H1 (cell line): ENCODE results near the gene CWC15. TPM values are rescaled to one million over a fixed set of nuclear protein-coding genes. Genes with fewer than 3 reads are reported as not detected.

Source experiments
- CTCF ChIA-PET: fragments of 300-600 bp; sonication (Branson Sonifier 250); formaldehyde crosslinking; loops from one replicate; lab custom pipeline; 2021; ENCODE audit not compliant: partially characterized antibody; lab: Charles Lee
- POLR2A ChIA-PET: fragments of 300-600 bp; sonication (Branson Sonifier 250); formaldehyde crosslinking; loops from one replicate; lab custom pipeline; 2021; ENCODE audit warnings: inconsistent platforms; ENCODE audit not compliant: partially characterized antibody; lab: Charles Lee
- DNase-seq, 2 experiments: peaks; one replicate each; pipeline versions ENCODE4 v3.0.0 to v3.0.0-alpha.2; 2010 to 2022; ENCODE audit warnings: low spot score in 2 of 2, low read depth in 1 of 2, mixed read lengths in 1 of 2
- FAIRE-seq: peaks from 2 replicates; lab custom pipeline; 2011; peaks lifted over from hg19 to GRCh38; lab: Jason Lieb, UNC
- H2AFZ ChIP-seq: 2 replicates; pipeline ENCODE4 v1.8.1; 2012; ENCODE audit warnings: low read length, inconsistent platforms
- H2AK5ac ChIP-seq: 2 replicates; pipeline ENCODE4 v1.6.1; 2013; ENCODE audit warnings: low read depth, low read length
- H2BK120ac ChIP-seq: replicated peaks from 2 replicates; pipeline ENCODE3; 2013; ENCODE audit warnings: low read depth, low read length, inconsistent platforms
- H2BK12ac ChIP-seq: 2 replicates; pipeline ENCODE4 v1.6.1; 2013; ENCODE audit warnings: low read depth, low read length
- H2BK15ac ChIP-seq: 2 replicates; pipeline ENCODE4 v1.6.1; 2013; ENCODE audit warnings: low read length
- H2BK20ac ChIP-seq: 2 replicates; pipeline ENCODE4 v1.6.1; 2013; ENCODE audit warnings: low read length
- H2BK5ac ChIP-seq: 2 replicates; pipeline ENCODE4 v1.6.1; 2013; ENCODE audit warnings: low read depth, low read length
- H3K14ac ChIP-seq: 2 replicates; pipeline ENCODE4 v1.6.1; 2013; ENCODE audit warnings: inconsistent platforms; ENCODE audit not compliant: insufficient read length
- H3K18ac ChIP-seq: 2 replicates; pipeline ENCODE4 v1.6.1; 2013; ENCODE audit warnings: low read length; ENCODE audit errors: extremely low read depth
- H3K23ac ChIP-seq: 2 replicates; pipeline ENCODE4 v1.6.1; 2013; ENCODE audit warnings: inconsistent platforms; ENCODE audit not compliant: insufficient read length
- H3K23me2 ChIP-seq: 2 replicates; pipeline ENCODE4 v1.6.1; 2013; ENCODE audit warnings: low read depth, low read length
- H3K27ac ChIP-seq: 2 replicates; pipeline ENCODE4 v1.6.1; 2011; ENCODE audit warnings: low read depth, low read length, inconsistent platforms
- H3K27me3 ChIP-seq, 4 experiments: replicated peaks in 1 of 4; 1 replicate in 1 of 4; 2 replicates in 3 of 4; pipeline versions ENCODE4 v1.6.1 to v1.8.1; 2011 to 2013; ENCODE audit warnings: low read length in 3 of 4, mild to moderate bottlenecking in 3 of 4, inconsistent platforms in 2 of 4, mixed read lengths in 2 of 4, moderate library complexity in 1 of 4; ENCODE audit not compliant: control insufficient read depth in 3 of 4, insufficient read depth in 3 of 4; ENCODE audit errors: extremely low read depth in 1 of 4
- H3K36me3 ChIP-seq, 4 experiments: 2 replicates each; pipeline versions ENCODE4 v1.6.1 to v1.8.1; 2011 to 2013; ENCODE audit warnings: mild to moderate bottlenecking in 4 of 4, low read length in 3 of 4, moderate library complexity in 2 of 4, control low read depth in 1 of 4, inconsistent platforms in 1 of 4; ENCODE audit not compliant: insufficient read depth in 4 of 4, control insufficient read depth in 2 of 4
- H3K4ac ChIP-seq: replicated peaks from 2 replicates; pipeline ENCODE3; 2013; ENCODE audit warnings: low read length, low read depth, mixed read lengths, inconsistent platforms; ENCODE audit not compliant: insufficient read length
- H3K4me1 ChIP-seq, 4 experiments: replicated peaks in 1 of 4; 1 replicate in 1 of 4; 2 replicates in 3 of 4; pipeline versions ENCODE4 v1.6.1 to v1.8.1; 2011 to 2013; ENCODE audit warnings: low read length in 3 of 4, inconsistent platforms in 2 of 4, mixed read lengths in 1 of 4; ENCODE audit not compliant: insufficient read depth in 4 of 4, control insufficient read depth in 3 of 4
- H3K4me2 ChIP-seq, 2 experiments: 2 replicates each; pipeline versions ENCODE4 v1.6.1 to v1.8.1; 2011 to 2013; ENCODE audit warnings: low read depth in 2 of 2, low read length in 2 of 2, control low read depth in 1 of 2, inconsistent platforms in 1 of 2, mild to moderate bottlenecking in 1 of 2; ENCODE audit not compliant: insufficient read depth in 1 of 2
- H3K4me3 ChIP-seq, 4 experiments: fragments of 200-600, 300-600 bp in 1 of 4; sonication (generic), shearing (Covaris generic), sonication (Bioruptor Twin) in 1 of 4; 2 replicates each; pipeline versions ENCODE4 v1.5.1 to v1.8.1; 2011 to 2016; ENCODE audit warnings: low read length in 4 of 4, low read depth in 3 of 4, control low read depth in 2 of 4, inconsistent platforms in 2 of 4, mild to moderate bottlenecking in 2 of 4, mixed read lengths in 1 of 4, moderate library complexity in 1 of 4; ENCODE audit not compliant: insufficient read depth in 2 of 4; ENCODE audit errors: extremely low read depth in 1 of 4
- H3K56ac ChIP-seq: replicated peaks from 2 replicates; pipeline ENCODE3; 2013; ENCODE audit warnings: low read depth, mild to moderate bottlenecking, mixed read lengths, low read length, inconsistent platforms; ENCODE audit not compliant: insufficient read length
- H3K79me1 ChIP-seq: 2 replicates; pipeline ENCODE4 v1.6.1; 2013; ENCODE audit warnings: low read depth, low read length, control low read depth
- H3K79me2 ChIP-seq, 2 experiments: 2 replicates each; pipeline versions ENCODE4 v1.6.1 to v1.8.1; 2012 to 2013; ENCODE audit warnings: low read length in 2 of 2, mild to moderate bottlenecking in 2 of 2, inconsistent platforms in 1 of 2; ENCODE audit not compliant: insufficient read depth in 2 of 2, control insufficient read depth in 1 of 2
- H3K9ac ChIP-seq, 4 experiments: replicated peaks in 1 of 4; 1 replicate in 1 of 4; 2 replicates in 3 of 4; pipeline versions ENCODE4 v1.6.1 to v1.8.1; 2011 to 2013; ENCODE audit warnings: low read depth in 3 of 4, low read length in 3 of 4, control low read depth in 2 of 4, mild to moderate bottlenecking in 2 of 4, moderate library complexity in 2 of 4, inconsistent platforms in 1 of 4; ENCODE audit errors: extremely low read depth in 1 of 4
- H3K9me3 ChIP-seq, 2 experiments: 2 replicates each; pipeline versions ENCODE4 v1.6.1 to v1.8.1; 2012 to 2013; ENCODE audit warnings: mild to moderate bottlenecking in 2 of 2, moderate library complexity in 2 of 2, control low read depth in 1 of 2, inconsistent platforms in 1 of 2, low read depth in 1 of 2, low read length in 1 of 2, mixed read lengths in 1 of 2; ENCODE audit not compliant: insufficient read depth in 2 of 2
- H4K20me1 ChIP-seq, 2 experiments: replicated peaks in 1 of 2; 2 replicates each; pipeline versions ENCODE3 to v1.8.1; 2011 to 2013; ENCODE audit warnings: inconsistent platforms in 2 of 2, low read length in 2 of 2, mild to moderate bottlenecking in 1 of 2; ENCODE audit not compliant: insufficient read depth in 2 of 2, control insufficient read depth in 1 of 2
- H4K5ac ChIP-seq: 2 replicates; pipeline ENCODE4 v1.6.1; 2013; ENCODE audit warnings: low read length, low read depth, mixed read lengths, inconsistent platforms; ENCODE audit not compliant: insufficient read length
- H4K8ac ChIP-seq: 2 replicates; pipeline ENCODE4 v1.8.0; 2013; ENCODE audit warnings: mild to moderate bottlenecking, moderate library complexity, low read length, inconsistent platforms; ENCODE audit not compliant: insufficient read depth; ENCODE audit errors: extremely low read depth
- H4K91ac ChIP-seq: replicated peaks from 2 replicates; pipeline ENCODE3; 2013; ENCODE audit warnings: low read length, mixed read lengths, inconsistent platforms; ENCODE audit not compliant: insufficient read length
- CBX5 ChIP-seq: fragments of 300-800, 300-1000 bp; sonication (generic); IDR thresholded peaks from 2 replicates; pipeline ENCODE4 v1.7.1; 2016; ENCODE audit warnings: antibody characterized with exemption, low read length, low read depth
- CHD2 ChIP-seq: IDR thresholded peaks from 2 replicates; pipeline ENCODE4 v1.6.1; 2012; ENCODE audit warnings: low read length, improper control_type of control experiment
- FOSL1 ChIP-seq: IDR thresholded peaks from 2 replicates; pipeline ENCODE4 v1.6.1; 2011; ENCODE audit warnings: mild to moderate bottlenecking, low read depth, low read length, moderate library complexity; ENCODE audit not compliant: insufficient read depth
- KDM5A ChIP-seq: fragments of 200-600 bp; IDR thresholded peaks from 2 replicates; pipeline ENCODE4 v1.7.1; 2012; ENCODE audit warnings: mild to moderate bottlenecking, low read length, inconsistent platforms, mixed read lengths
- MAFK ChIP-seq: IDR thresholded peaks from 2 replicates; pipeline ENCODE4 v1.6.1; 2012; ENCODE audit warnings: low read depth, mild to moderate bottlenecking, improper control_type of control experiment, low read length
- SIN3A ChIP-seq, 2 experiments: IDR thresholded peaks in 1 of 2; conservative IDR thresholded peaks in 1 of 2; 2 replicates each; pipeline ENCODE4 v1.6.1; 2011 to 2012; ENCODE audit warnings: low read length in 2 of 2, improper control_type of control experiment in 1 of 2, low read depth in 1 of 2, mild to moderate bottlenecking in 1 of 2
- TAF7 ChIP-seq: optimal IDR thresholded peaks from 2 replicates; pipeline ENCODE3; 2011; ENCODE audit warnings: low read depth, mild to moderate bottlenecking, inconsistent platforms, low read length, moderate library complexity, borderline replicate concordance
- USF2 ChIP-seq: IDR thresholded peaks from 2 replicates; pipeline ENCODE4 v1.6.1; 2011; ENCODE audit warnings: low read length, improper control_type of control experiment
- polyA plus RNA-seq, 7 experiments: library from polyadenylated mRNA; depleted of rRNA in 3 of 7; stranded (reverse) in 5 of 7; unstranded in 2 of 7; fragments of >200 nt in 5 of 7; fragments of 200-250 nt in 2 of 7; gene quantifications; 1 replicate in 5 of 7; 2 replicates in 1 of 7; 4 replicates in 1 of 7; pipeline versions ENCODE4 v1.2.1 to v1.2.3, GENCODE V29; 2011 to 2013; ENCODE audit warnings: missing spikeins in 2 of 7, mixed read lengths in 2 of 7
- total RNA-seq: library from RNA; stranded (reverse); fragmentation: NEBNext Ultra II Directional; extraction: Animal tissue kit (Norgen Biotek cat#: 25700); gene quantifications from 2 replicates; pipeline ENCODE4 v1.2.1, GENCODE V29; 2021

CWC15 gene
- total and polyA plus RNA-seq, 2 of the 8 experiments (the other 6 are each of a cell fraction or from before 2014, with no cell fraction given): 15.7 to 59.4 TPM

- no peaks in the 10 kb centered on the region for H3K23me2 ChIP-seq
- H3K27me3 ChIP-seq: no peaks in the 10 kb centered on the region
- H3K4me3 ChIP-seq: no peak overlapping the region
- TF ChIP-seq FOSL1 (no peak), CBX5 (no peak), KDM5A (no peak), SIN3A (conservative IDR thresholded peaks at IDR 0.05 in 1 of 2, IDR thresholded peaks at IDR 0.05 in 1 of 2; ENCODE audit: low read depth in 1 of 2, low read length in 2 of 2) (no peak), MAFK (no peak), TAF7 (no peak), CHD2 (no peak), USF2 (no peak)
- no peak overlapping the region for H3K4ac ChIP-seq
- no peak overlapping the region for H2AK5ac ChIP-seq
- H3K36me3 ChIP-seq: no peaks in the 10 kb centered on the region
- H2BK12ac ChIP-seq: no peak overlapping the region
- H3K23ac ChIP-seq: no peak overlapping the region
- H2BK20ac ChIP-seq: no peak overlapping the region
- no peak overlapping the region for H2BK15ac ChIP-seq
- ChIA-PET POLR2A (no interaction called here), CTCF (interaction anchor here (1.0 to 1.1 kb wide), 2 partner anchors 23 to 297 kb away, joined by 3 read pairs; no protein-coding TSS in a partner anchor)
- H3K4me2 ChIP-seq: no peak overlapping the region
- DNase-seq (no peak), FAIRE-seq (no peak)
- no peak overlapping the region for H2BK120ac ChIP-seq
- no peak overlapping the region for H2AFZ ChIP-seq
- H4K91ac ChIP-seq: no peak overlapping the region
- no peak overlapping the region for H4K8ac ChIP-seq
- no peak overlapping the region for H3K27ac ChIP-seq
- no peak overlapping the region for H3K9ac ChIP-seq
- H3K14ac ChIP-seq: no peak overlapping the region
- H3K4me1 ChIP-seq: no peaks in the 10 kb centered on the region
- H3K18ac ChIP-seq: no peak overlapping the region
- H3K9me3 ChIP-seq: no peaks in the 10 kb centered on the region
- H4K5ac ChIP-seq: no peak overlapping the region
- H2BK5ac ChIP-seq: no peak overlapping the region
- H3K56ac ChIP-seq: no peak overlapping the region
- H3K79me1 ChIP-seq: no peaks in the 10 kb centered on the region
- H4K20me1 ChIP-seq: no peaks in the 10 kb centered on the region
- H3K79me2 ChIP-seq: no peaks in the 10 kb centered on the region
These were observed 53.0 kb downstream of the CWC15 start for GRCh38 chr11:94920311-94920710.
